ENCODE measurements around the gene GAS2L1. TPM values are rescaled to one million over a fixed set of nuclear protein-coding genes. Genes with fewer than 3 reads are reported as not detected.
A peak's percentile ranks its signal among the peaks of the same experiment; 100 is the strongest.

GAS2L1 gene
- total and polyA plus RNA-seq, 2 of the 4 experiments (the other 2 are of a cell fraction) = 1.4 to 15.6 TPM

DNA sequence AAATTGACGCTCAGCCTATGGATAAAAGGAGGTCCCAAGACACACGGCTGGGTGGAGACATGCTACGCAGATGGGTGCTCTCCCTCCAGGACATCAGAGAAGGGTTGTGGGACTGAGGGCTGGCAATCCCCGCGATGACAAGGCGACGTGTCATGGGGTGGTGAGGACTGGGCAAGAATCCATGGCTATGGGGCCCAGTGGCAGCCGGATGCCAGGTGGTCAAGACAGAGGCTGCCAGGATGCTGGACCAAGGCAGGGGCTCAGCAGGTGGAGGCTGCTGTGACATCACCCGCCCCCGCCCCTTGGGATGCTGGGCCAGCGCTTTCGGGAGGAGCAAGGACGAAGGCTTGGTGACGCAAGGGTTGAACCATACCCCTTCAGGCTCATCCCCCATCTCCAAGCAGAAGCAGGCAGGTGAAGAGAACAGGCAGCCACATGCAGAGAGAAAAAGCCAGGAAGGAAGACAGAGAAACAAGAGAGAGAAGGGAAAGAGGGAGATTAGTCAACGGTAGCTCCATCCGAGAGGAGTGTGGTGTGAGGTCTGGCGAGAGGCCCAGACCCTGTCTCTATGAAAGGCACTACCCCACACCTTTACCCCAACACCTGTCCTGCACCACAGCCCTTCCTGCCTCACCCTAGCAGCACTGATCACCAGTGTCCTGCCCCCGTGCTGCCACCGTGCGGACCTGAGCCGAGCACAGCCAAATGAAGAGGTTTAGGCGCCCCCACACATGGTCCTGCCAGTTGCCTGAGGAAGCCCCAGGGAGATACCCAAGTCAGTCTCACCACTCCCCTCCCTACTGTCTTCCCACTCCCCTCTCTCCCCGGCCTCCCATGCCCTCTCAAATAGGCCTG lies 33.2 kb downstream of the GAS2L1 start:
- no peak overlapping the region for H3K27ac ChIP-seq (ENCODE audit: insufficient read depth, low read length)
- H2BK5ac ChIP-seq (ENCODE audit: low read depth, low read length, poor library complexity, severe bottlenecking) = no peak overlapping the region
- WGBS, 2 experiments (ENCODE audit: extremely low coverage in 2 of 2, insufficient read length in 1 of 2) = 90% methylated on average over 3 of the region's 23 CpGs; no CpG with 5 or more reads in 1 of the 2 experiments
- no peak overlapping the region for H2AK5ac ChIP-seq (ENCODE audit: low read depth, low read length)
- dilution Hi-C loops (cut with HindIII; ENCODE audit: low sequenced_read_pairs, unreplicated experiment) = no loop called here
- no peak overlapping the region for H3K14ac ChIP-seq (replicated peaks; ENCODE audit: low read depth, low read length)
- BruUV-seq (replicated peaks) = no TSS peak
- H2BK20ac ChIP-seq (ENCODE audit: low read depth, low read length) = no peak overlapping the region
- no peak overlapping the region for H4K5ac ChIP-seq (ENCODE audit: low read depth, low read length)
- H2BK15ac ChIP-seq (ENCODE audit: low read depth, low read length) = no peak overlapping the region
- no peaks in the 10 kb centered on the region for H3K27me3 ChIP-seq (ENCODE audit: control insufficient read depth, insufficient read depth, low read length)
- H3K9me3 ChIP-seq (ENCODE audit: control insufficient read depth, insufficient read depth, low read length) = no peaks in the 10 kb centered on the region
- H3K56ac ChIP-seq (ENCODE audit: extremely low read depth, insufficient read depth, low read length) = no peak overlapping the region
- H3K79me1 ChIP-seq (ENCODE audit: low read depth in 1 of 2, low read length in 2 of 2) = peaks cover 0 to 3% of the 10 kb centered on the region in 2 experiments; a peak in 1 of 4 replicates
- no peak overlapping the region for H3K4ac ChIP-seq (ENCODE audit: low read depth, low read length)
- peaks cover 9% of the 10 kb centered on the region for H4K20me1 ChIP-seq (ENCODE audit: insufficient read depth, low read length)
- no peaks in the 10 kb centered on the region for H3K9me1 ChIP-seq (ENCODE audit: insufficient read depth, low read length)
- H3K4me1 ChIP-seq (ENCODE audit: control insufficient read depth, insufficient read depth, low read length) = no peaks in the 10 kb centered on the region
- H4K91ac ChIP-seq (ENCODE audit: insufficient read depth, low read depth, low read length) = no peak overlapping the region
- no peak overlapping the region for H3K4me2 ChIP-seq (ENCODE audit: low read depth, low read length)
- in situ Hi-C loops (cut with MboI; ENCODE audit: low sequenced_read_pairs) = no loop called here
- H3K18ac ChIP-seq (ENCODE audit: low read depth, low read length) = no peak overlapping the region
- no peak overlapping the region for H2AFZ ChIP-seq (replicated peaks; ENCODE audit: low read length, poor library complexity)
- POLR2A ChIA-PET (ENCODE audit: unreplicated experiment) = no interaction called here
- no peak overlapping the region for H4K8ac ChIP-seq (ENCODE audit: low read depth in 2 of 2, low read length in 2 of 2)
- no peak overlapping the region for H3K9ac ChIP-seq (ENCODE audit: low read depth, low read length)
- H3K4me3 ChIP-seq (ENCODE audit: insufficient read depth, low read depth, low read length) = no peak overlapping the region
- H2AK9ac ChIP-seq (replicated peaks; ENCODE audit: low read depth, low read length, poor library complexity) = peak overlapping the region; percentile 20
- CTCF ChIA-PET = no interaction called here
- no peak overlapping the region for H3K23ac ChIP-seq (ENCODE audit: low read depth, low read length)
- peaks cover 57% of the 10 kb centered on the region for H3K36me3 ChIP-seq (ENCODE audit: control insufficient read depth, insufficient read depth, low read length)
- TF ChIP-seq RCOR1 (IDR thresholded peaks at IDR 0.05; ENCODE audit: insufficient replicate concordance, low read length) (no peak), FOS (IDR thresholded peaks at IDR 0.05; ENCODE audit: low read depth, low read length) (no peak), BHLHE40 (IDR thresholded peaks at IDR 0.05; ENCODE audit: low read depth, low read length) (no peak), POLR2A (IDR thresholded peaks at IDR 0.05; ENCODE audit: low read depth, low read length) (no peak), CEBPB (IDR thresholded peaks at IDR 0.05; ENCODE audit: low read depth, low read length) (no peak), RAD21 (IDR thresholded peaks at IDR 0.05; ENCODE audit: low read length) (no peak), MAZ (IDR thresholded peaks at IDR 0.05; ENCODE audit: borderline replicate concordance, low read depth, low read length) (no peak), SMC3 (IDR thresholded peaks at IDR 0.05; ENCODE audit: low read depth, low read length) (no peak), MXI1 (IDR thresholded peaks at IDR 0.05; ENCODE audit: borderline replicate concordance, low read depth, low read length) (no peak)
- TF ChIP-seq, protein P1, sequence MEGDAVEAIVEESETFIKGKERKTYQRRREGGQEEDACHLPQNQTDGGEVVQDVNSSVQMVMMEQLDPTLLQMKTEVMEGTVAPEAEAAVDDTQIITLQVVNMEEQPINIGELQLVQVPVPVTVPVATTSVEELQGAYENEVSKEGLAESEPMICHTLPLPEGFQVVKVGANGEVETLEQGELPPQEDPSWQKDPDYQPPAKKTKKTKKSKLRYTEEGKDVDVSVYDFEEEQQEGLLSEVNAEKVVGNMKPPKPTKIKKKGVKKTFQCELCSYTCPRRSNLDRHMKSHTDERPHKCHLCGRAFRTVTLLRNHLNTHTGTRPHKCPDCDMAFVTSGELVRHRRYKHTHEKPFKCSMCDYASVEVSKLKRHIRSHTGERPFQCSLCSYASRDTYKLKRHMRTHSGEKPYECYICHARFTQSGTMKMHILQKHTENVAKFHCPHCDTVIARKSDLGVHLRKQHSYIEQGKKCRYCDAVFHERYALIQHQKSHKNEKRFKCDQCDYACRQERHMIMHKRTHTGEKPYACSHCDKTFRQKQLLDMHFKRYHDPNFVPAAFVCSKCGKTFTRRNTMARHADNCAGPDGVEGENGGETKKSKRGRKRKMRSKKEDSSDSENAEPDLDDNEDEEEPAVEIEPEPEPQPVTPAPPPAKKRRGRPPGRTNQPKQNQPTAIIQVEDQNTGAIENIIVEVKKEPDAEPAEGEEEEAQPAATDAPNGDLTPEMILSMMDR (conservative IDR thresholded peaks at IDR 0.05; ENCODE audit: low read depth, low read length) = no peak
- TF ChIP-seq, protein P2, sequence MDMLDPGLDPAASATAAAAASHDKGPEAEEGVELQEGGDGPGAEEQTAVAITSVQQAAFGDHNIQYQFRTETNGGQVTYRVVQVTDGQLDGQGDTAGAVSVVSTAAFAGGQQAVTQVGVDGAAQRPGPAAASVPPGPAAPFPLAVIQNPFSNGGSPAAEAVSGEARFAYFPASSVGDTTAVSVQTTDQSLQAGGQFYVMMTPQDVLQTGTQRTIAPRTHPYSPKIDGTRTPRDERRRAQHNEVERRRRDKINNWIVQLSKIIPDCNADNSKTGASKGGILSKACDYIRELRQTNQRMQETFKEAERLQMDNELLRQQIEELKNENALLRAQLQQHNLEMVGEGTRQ (IDR thresholded peaks at IDR 0.05; ENCODE audit: low read depth, low read length) = no peak
- TF ChIP-seq, protein P3, sequence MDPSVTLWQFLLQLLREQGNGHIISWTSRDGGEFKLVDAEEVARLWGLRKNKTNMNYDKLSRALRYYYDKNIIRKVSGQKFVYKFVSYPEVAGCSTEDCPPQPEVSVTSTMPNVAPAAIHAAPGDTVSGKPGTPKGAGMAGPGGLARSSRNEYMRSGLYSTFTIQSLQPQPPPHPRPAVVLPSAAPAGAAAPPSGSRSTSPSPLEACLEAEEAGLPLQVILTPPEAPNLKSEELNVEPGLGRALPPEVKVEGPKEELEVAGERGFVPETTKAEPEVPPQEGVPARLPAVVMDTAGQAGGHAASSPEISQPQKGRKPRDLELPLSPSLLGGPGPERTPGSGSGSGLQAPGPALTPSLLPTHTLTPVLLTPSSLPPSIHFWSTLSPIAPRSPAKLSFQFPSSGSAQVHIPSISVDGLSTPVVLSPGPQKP (IDR thresholded peaks at IDR 0.05; ENCODE audit: borderline replicate concordance, low read depth, low read length) = no peak
- no peak overlapping the region for H2BK120ac ChIP-seq (ENCODE audit: low read depth, low read length)
- ATAC-seq (ENCODE audit: low read depth) (no peak), DNase-seq (no peak)
- intact Hi-C loops (cut with micrococcal nuclease) = no loop called here

All from IMR-90 (cell line).